Rectal smooth muscle tissue (tissue), 1 donor: Measurements from ENCODE around the gene IWS1.

Source experiments
- H3K27ac ChIP-seq: one replicate; pipeline ENCODE4 v1.7.0; 2013; ENCODE audit warnings: low read depth, low read length, inconsistent platforms
- H3K27me3 ChIP-seq: one replicate; pipeline ENCODE4 v1.7.0; 2013; ENCODE audit warnings: low read length; ENCODE audit not compliant: control insufficient read depth, insufficient read depth
- H3K36me3 ChIP-seq: one replicate; pipeline ENCODE4 v1.7.0; 2013; ENCODE audit warnings: low read length; ENCODE audit not compliant: control insufficient read depth, insufficient read depth
- H3K4me1 ChIP-seq: one replicate; pipeline ENCODE4 v1.7.0; 2013; ENCODE audit warnings: low read length; ENCODE audit not compliant: control insufficient read depth, insufficient read depth
- H3K4me3 ChIP-seq: one replicate; pipeline ENCODE4 v1.7.0; 2013; ENCODE audit warnings: low read length
- H3K9ac ChIP-seq: one replicate; pipeline ENCODE4 v1.7.0; 2013; ENCODE audit warnings: low read length

Gene IWS1

GRCh38 chr2:127504552-127505430 is 21.5 kb downstream of the IWS1 start:
- Histone ChIP-seq H3K27me3 (no peaks in the 10 kb centered on the region), H3K9ac (no peak overlapping the region), H3K36me3 (peaks cover 26% of the 10 kb centered on the region), H3K4me3 (no peak overlapping the region), H3K27ac (no peak overlapping the region), H3K4me1 (peaks cover 14% of the 10 kb centered on the region)

DNA sequence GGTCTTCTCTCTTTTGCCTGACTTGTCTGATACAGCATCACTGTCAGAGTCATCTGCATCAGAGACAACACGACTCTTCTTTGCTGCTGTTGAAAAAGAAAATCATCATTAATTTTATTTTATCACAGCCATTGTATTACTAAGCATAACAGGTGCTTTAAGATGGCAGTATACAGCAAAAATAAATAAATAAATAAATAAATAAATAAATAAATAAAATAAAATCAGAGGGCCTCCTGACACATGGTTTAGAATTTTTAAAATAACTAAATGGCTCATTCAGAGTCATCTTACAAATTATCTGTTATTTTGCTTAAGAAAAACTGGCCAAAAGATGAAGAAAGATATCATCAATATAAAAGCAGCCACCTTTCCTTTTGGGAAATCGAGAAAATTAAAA is 22.8 kb downstream of the IWS1 start:
- Histone ChIP-seq H3K4me1 (peaks cover 9% of the 10 kb centered on the region), H3K27me3 (no peaks in the 10 kb centered on the region), H3K27ac (no peak overlapping the region), H3K36me3 (peaks cover 26% of the 10 kb centered on the region), H3K9ac (no peak overlapping the region), H3K4me3 (no peak overlapping the region)

DNA sequence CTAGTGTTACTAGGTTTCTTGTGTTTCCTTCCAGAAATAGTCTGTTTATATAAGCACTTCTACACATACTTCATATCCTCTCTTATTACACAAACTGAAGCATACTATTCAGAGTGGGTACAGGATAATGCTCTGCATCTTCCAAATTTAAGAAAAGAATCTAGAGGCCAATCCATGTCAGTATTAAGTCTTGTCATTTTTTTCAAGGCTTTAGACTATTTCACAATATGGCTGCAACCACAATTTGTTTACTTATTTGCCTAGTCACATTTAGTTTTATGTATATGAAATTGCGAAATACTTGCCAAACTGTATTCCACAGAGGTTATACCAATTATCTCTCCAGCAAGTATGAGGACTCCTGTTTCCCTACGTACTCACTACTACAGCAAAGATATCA is 27.9 kb downstream of the IWS1 start:
- H3K9ac ChIP-seq, result no peak overlapping the region
- H3K4me1 ChIP-seq, result no peaks in the 10 kb centered on the region
- no peaks in the 10 kb centered on the region for H3K27me3 ChIP-seq
- peaks cover 8% of the 10 kb centered on the region for H3K36me3 ChIP-seq
- no peak overlapping the region for H3K4me3 ChIP-seq
- no peak overlapping the region for H3K27ac ChIP-seq

- Histone ChIP-seq H3K27me3 (no peaks in the 10 kb centered on the region), H3K9ac (no peak overlapping the region), H3K36me3 (peaks cover 37% of the 10 kb centered on the region), H3K4me3 (no peak overlapping the region), H3K4me1 (no peaks in the 10 kb centered on the region), H3K27ac (no peak overlapping the region)
Measured at GRCh38 chr2:127490283-127490682, 36.0 kb downstream of the IWS1 start.

- Histone ChIP-seq H3K27me3 (no peaks in the 10 kb centered on the region), H3K4me1 (no peaks in the 10 kb centered on the region), H3K9ac (no peak overlapping the region), H3K36me3 (peaks cover 38% of the 10 kb centered on the region), H3K4me3 (no peak overlapping the region), H3K27ac (no peak overlapping the region)
Measured at GRCh38 chr2:127486247-127487058, 39.8 kb downstream of the IWS1 start.

- H3K27me3 ChIP-seq, result no peaks in the 10 kb centered on the region
- no peak overlapping the region for H3K9ac ChIP-seq
- H3K36me3 ChIP-seq, result peaks cover 40% of the 10 kb centered on the region
- H3K4me1 ChIP-seq, result no peaks in the 10 kb centered on the region
- no peak overlapping the region for H3K4me3 ChIP-seq
- H3K27ac ChIP-seq, result no peak overlapping the region
Measured at GRCh38 chr2:127485694-127486071, 40.6 kb downstream of the IWS1 start.

DNA sequence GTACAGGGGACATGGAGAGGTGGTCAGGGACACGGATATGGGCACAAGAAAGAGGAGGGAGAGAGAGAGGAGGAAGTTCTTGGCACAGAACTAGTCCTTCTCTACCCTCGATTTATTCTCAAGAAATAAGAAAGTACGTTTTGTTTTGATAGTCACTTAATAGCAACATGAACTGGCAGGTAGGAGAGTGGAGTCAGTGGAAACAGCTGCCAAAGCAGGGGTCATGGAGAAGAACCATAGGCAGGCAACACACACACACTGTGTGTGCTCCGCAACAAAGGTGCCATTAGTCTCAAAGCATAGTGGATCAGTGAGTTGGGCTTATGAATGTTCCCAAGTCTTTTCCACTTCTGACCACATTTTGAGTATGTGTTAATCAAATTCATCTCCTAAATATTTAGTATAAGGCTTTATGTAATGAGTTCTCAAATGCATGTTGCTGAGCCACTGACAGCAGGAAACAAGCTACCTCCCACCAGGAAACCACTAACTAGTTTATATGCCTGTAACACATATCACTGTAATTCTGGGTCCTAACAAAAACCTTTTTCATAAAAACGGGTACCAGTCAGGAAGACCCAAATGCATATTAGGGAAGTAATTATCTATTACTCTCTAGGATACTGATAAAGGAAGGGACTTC is 41.1 kb downstream of the IWS1 start:
- no peaks in the 10 kb centered on the region for H3K4me1 ChIP-seq

GRCh38 chr2:127482031-127482430 is 44.3 kb downstream of the IWS1 start:
- Histone ChIP-seq H3K9ac (no peak overlapping the region), H3K4me3 (no peak overlapping the region), H3K4me1 (no peaks in the 10 kb centered on the region), H3K27me3 (no peaks in the 10 kb centered on the region), H3K36me3 (peaks cover 26% of the 10 kb centered on the region), H3K27ac (no peak overlapping the region)

More for the DNA sequence above, 41.1 kb downstream of the IWS1 start:
- peaks cover 44% of the 10 kb centered on the region for H3K36me3 ChIP-seq
- no peak overlapping the region for H3K9ac ChIP-seq
- H3K4me3 ChIP-seq, result no peak overlapping the region
- no peak overlapping the region for H3K27ac ChIP-seq
- H3K27me3 ChIP-seq, result no peaks in the 10 kb centered on the region

DNA sequence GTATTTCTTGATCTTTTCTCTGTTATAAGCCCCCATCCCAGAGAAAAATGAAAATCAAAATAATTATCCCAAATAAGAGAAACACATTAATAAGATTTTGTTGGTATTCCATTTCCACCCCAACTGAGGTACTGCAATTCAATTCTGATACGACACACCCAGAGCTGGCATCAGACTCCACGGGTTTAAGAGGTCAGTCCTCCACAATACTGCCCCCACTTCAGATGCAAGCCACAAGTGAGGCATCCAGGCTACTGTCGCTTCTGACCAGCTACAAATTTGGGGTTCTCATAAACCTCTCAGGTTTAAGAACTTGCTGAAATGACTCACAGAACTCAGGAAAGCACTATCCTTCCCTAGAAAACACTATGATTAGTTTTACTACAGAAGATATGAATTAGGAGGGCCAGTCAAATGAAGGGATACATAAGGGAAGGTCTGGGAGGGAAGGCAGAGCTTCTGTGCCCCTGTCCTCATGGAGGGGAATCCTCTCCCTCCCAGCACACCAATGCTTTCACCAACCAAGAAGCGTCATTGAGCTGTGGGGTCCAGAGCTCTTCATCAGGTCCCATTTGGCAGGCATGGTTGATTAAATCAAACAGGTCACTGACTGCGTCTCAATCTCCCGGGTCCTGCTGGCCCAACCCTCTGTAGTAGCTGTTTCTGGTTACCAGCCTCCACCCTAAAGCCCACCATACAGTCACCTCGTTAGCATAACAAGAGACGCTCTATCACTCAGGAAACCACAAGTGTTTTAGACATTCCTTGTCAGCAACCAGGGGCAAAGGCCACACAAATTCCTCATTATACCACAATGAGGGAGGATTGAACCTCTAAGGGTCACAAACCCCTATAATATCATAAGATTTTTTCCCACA is 46.2 kb downstream of the IWS1 start:
- H3K27me3 ChIP-seq, result no peaks in the 10 kb centered on the region
- H3K4me3 ChIP-seq, result no peak overlapping the region
- H3K9ac ChIP-seq, result no peak overlapping the region
- no peaks in the 10 kb centered on the region for H3K4me1 ChIP-seq
- peaks cover 16% of the 10 kb centered on the region for H3K36me3 ChIP-seq
- no peak overlapping the region for H3K27ac ChIP-seq

- no peak overlapping the region for H3K4me3 ChIP-seq
Measured at GRCh38 chr2:127479219-127479825, 47.0 kb downstream of the IWS1 start.

GRCh38 chr2:127475788-127476187 is 50.5 kb downstream of the IWS1 start:
- Histone ChIP-seq H3K27me3 (no peaks in the 10 kb centered on the region), H3K9ac (no peak overlapping the region), H3K4me3 (no peak overlapping the region), H3K4me1 (no peaks in the 10 kb centered on the region), H3K27ac (no peak overlapping the region), H3K36me3 (peaks cover 5% of the 10 kb centered on the region)

More at GRCh38 chr2:127479219-127479825, 47.0 kb downstream of the IWS1 start:
- Histone ChIP-seq H3K9ac (no peak overlapping the region), H3K27me3 (no peaks in the 10 kb centered on the region), H3K4me1 (no peaks in the 10 kb centered on the region), H3K27ac (no peak overlapping the region), H3K36me3 (peaks cover 16% of the 10 kb centered on the region)
